HepG2 (cell line): Measurements from ENCODE around the gene UTS2R. TPM values are rescaled to one million over a fixed set of nuclear protein-coding genes. Genes with fewer than 3 reads are reported as not detected.

Experiments used
- CBFB ChIP-seq: sonication (generic); formaldehyde crosslinking; IDR thresholded peaks from 2 replicates; pipeline ENCODE4 v1.4.0; 2020; ENCODE audit warnings: missing genetic modification reagents
- HNRNPL ChIP-seq: fragments of 200-400 bp; formaldehyde crosslinking; IDR thresholded peaks from 2 replicates; pipeline ENCODE4 v1.6.1; 2017; ENCODE audit warnings: mild to moderate bottlenecking, low read depth, low read length
- HNRNPLL ChIP-seq: fragments of 200-400 bp; formaldehyde crosslinking; IDR thresholded peaks from 2 replicates; pipeline ENCODE4 v1.6.1; 2017; ENCODE audit warnings: mild to moderate bottlenecking, low read depth, low read length; ENCODE audit not compliant: poor library complexity, severe bottlenecking
- KIAA2018 ChIP-seq: sonication (generic); formaldehyde crosslinking; IDR thresholded peaks from 2 replicates; pipeline ENCODE4 v1.5.0; 2020; ENCODE audit warnings: mild to moderate bottlenecking, missing genetic modification reagents, borderline replicate concordance
- PCBP1 ChIP-seq: fragments of 200-400 bp; formaldehyde crosslinking; IDR thresholded peaks from 2 replicates; pipeline ENCODE4 v1.6.1; 2017; ENCODE audit warnings: mild to moderate bottlenecking, low read depth, low read length, borderline replicate concordance
- RERE ChIP-seq: IDR thresholded peaks from 2 replicates; pipeline ENCODE4 v1.6.1; 2016; ENCODE audit warnings: low read depth, missing genetic modification reagents, missing compliant biosample characterization
- TFAP4 ChIP-seq: sonication (generic); IDR thresholded peaks from 2 replicates; pipeline ENCODE4 v1.6.1; 2016; ENCODE audit warnings: low read depth, borderline replicate concordance
- TGIF2 ChIP-seq: IDR thresholded peaks from 2 replicates; pipeline ENCODE4 v1.6.1; 2016; ENCODE audit warnings: control low read depth, missing compliant biosample characterization
- ZBTB34 ChIP-seq: sonication (generic); formaldehyde crosslinking; IDR thresholded peaks from 2 replicates; pipeline ENCODE4 v1.8.0; 2022; ENCODE audit warnings: mild to moderate bottlenecking, missing genetic modification reagents
- ZNF264 ChIP-seq: sonication (generic); formaldehyde crosslinking; IDR thresholded peaks from 2 replicates; pipeline ENCODE4 v1.4.0; 2020; ENCODE audit warnings: missing genetic modification reagents
- ZNF713 ChIP-seq: sonication (generic); formaldehyde crosslinking; IDR thresholded peaks from 2 replicates; pipeline ENCODE4 v1.4.0; 2020; ENCODE audit warnings: mild to moderate bottlenecking, missing genetic modification reagents
- polyA plus RNA-seq, 8 experiments: library from polyadenylated mRNA; depleted of rRNA in 3 of 8; stranded (reverse) in 7 of 8; unstranded in 1 of 8; fragments of >200 nt; fragmentation: Illumina TruSeq in 4 of 8; extraction: Trizol in 4 of 8; gene quantifications; 2 replicates each; pipeline versions ENCODE4 v1.2.1 to v1.2.3, GENCODE V29; 2011 to 2016; ENCODE audit warnings: low read depth in 4 of 8, missing spikeins in 1 of 8, mixed read lengths in 1 of 8; ENCODE audit not compliant: insufficient read depth in 1 of 8
- total RNA-seq, 5 experiments: library from RNA; depleted of rRNA; stranded (reverse); fragments of >200 nt; fragmentation: Illumina TruSeq; extraction: Trizol; gene quantifications; 2 replicates each; pipeline ENCODE4 v1.2.3, GENCODE V29; 2016; ENCODE audit warnings: low read depth in 1 of 5

Gene UTS2R
- total and polyA plus RNA-seq, 2 of the 13 experiments (the other 11 are each of a cell fraction or from before 2014, with no cell fraction given) = 0.13 to 0.15 TPM

- TF ChIP-seq RERE (CRISPR knock-in tag) (no peak), KIAA2018 (CRISPR knock-in tag) (no peak), PCBP1 (peak; percentile 91; the same call in 1 of the 2 replicates), ZNF264 (CRISPR knock-in tag) (no peak), HNRNPLL (peak; percentile 10), ZBTB34 (CRISPR knock-in tag) (no peak), TFAP4 (no peak), HNRNPL (no peak), ZNF713 (CRISPR knock-in tag) (no peak), CBFB (CRISPR knock-in tag) (0 out of 2 replicates have a peak, but pooled peaks have one; percentile 29), TGIF2 (CRISPR knock-in tag) (no peak)
Measured at GRCh38 chr17:82321947-82322466, 49.6 kb upstream of the UTS2R start (continued).
